SK-N-SH (cell line): ENCODE data around the gene MRNIP.

Source experiments
- CHD2 ChIP-seq: fragments of 150-350 bp; IDR thresholded peaks from 2 replicates; pipeline ENCODE4 v1.6.1; 2018; ENCODE audit warnings: low read length; ENCODE audit not compliant: partially characterized antibody
- CTCF ChIP-seq: fragments of 200-600 bp; sonication (generic); IDR thresholded peaks from 2 replicates; pipeline ENCODE4 v1.6.1; 2017; ENCODE audit warnings: antibody characterized with exemption, mild to moderate bottlenecking, moderate library complexity
- EP300 ChIP-seq, 2 experiments: IDR thresholded peaks; 2 replicates each; pipeline versions ENCODE4 v1.4.0 to v1.6.1; 2012; ENCODE audit warnings: borderline replicate concordance in 1 of 2, low read depth in 1 of 2, low read length in 1 of 2
- MEF2A ChIP-seq: IDR thresholded peaks from 2 replicates; pipeline ENCODE4 v1.4.0; 2012; ENCODE audit warnings: low read depth, borderline replicate concordance
- POLR2AphosphoS5 ChIP-seq: IDR thresholded peaks from 2 replicates; pipeline ENCODE4 v1.6.1; 2012; ENCODE audit warnings: low read depth, low read length
- SIN3A ChIP-seq: IDR thresholded peaks from 2 replicates; pipeline ENCODE4 v1.6.1; 2012; ENCODE audit warnings: low read depth, mild to moderate bottlenecking, low read length, moderate library complexity, borderline replicate concordance
- TAF1 ChIP-seq: IDR thresholded peaks from 2 replicates; pipeline ENCODE4 v1.6.1; 2012; ENCODE audit warnings: low read depth, mild to moderate bottlenecking, low read length, moderate library complexity, borderline replicate concordance
- TEAD4 ChIP-seq: IDR thresholded peaks from 2 replicates; pipeline ENCODE4 v1.4.0; 2012; ENCODE audit warnings: mild to moderate bottlenecking, borderline replicate concordance; ENCODE audit not compliant: insufficient read depth
- YY1 ChIP-seq: IDR thresholded peaks from 2 replicates; pipeline ENCODE4 v1.4.0; 2012; ENCODE audit warnings: low read depth, mild to moderate bottlenecking
- TF ChIP-seq, protein P1 (sequence below): fragments of 150-350 bp; IDR thresholded peaks from 2 replicates; pipeline ENCODE4 v1.6.1; 2017; ENCODE audit warnings: antibody characterized with exemption, low read length, low read depth, borderline replicate concordance
- TF ChIP-seq, protein P2 (sequence below): IDR thresholded peaks from 2 replicates; pipeline ENCODE4 v1.6.1; 2012; ENCODE audit warnings: mild to moderate bottlenecking, low read depth, low read length, moderate library complexity
- TF ChIP-seq, protein P3 (sequence below): IDR thresholded peaks from 2 replicates; pipeline ENCODE4 v1.4.0; 2012; ENCODE audit warnings: low read depth

GRCh38 chr5:179890751-179891682, 32.4 kb upstream of the MRNIP start:
- TF ChIP-seq CTCF (no peak), CHD2 (no peak), TAF1 (no peak), POLR2AphosphoS5 (no peak), EP300 (IDR thresholded peaks at IDR 0.05; ENCODE audit: borderline replicate concordance in 1 of 2, low read depth in 1 of 2, low read length in 1 of 2) (no peak), YY1 (no peak), TEAD4 (no peak), MEF2A (no peak), SIN3A (no peak)
- TF ChIP-seq, protein P1, sequence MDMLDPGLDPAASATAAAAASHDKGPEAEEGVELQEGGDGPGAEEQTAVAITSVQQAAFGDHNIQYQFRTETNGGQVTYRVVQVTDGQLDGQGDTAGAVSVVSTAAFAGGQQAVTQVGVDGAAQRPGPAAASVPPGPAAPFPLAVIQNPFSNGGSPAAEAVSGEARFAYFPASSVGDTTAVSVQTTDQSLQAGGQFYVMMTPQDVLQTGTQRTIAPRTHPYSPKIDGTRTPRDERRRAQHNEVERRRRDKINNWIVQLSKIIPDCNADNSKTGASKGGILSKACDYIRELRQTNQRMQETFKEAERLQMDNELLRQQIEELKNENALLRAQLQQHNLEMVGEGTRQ = no peak
- TF ChIP-seq, protein P2, sequence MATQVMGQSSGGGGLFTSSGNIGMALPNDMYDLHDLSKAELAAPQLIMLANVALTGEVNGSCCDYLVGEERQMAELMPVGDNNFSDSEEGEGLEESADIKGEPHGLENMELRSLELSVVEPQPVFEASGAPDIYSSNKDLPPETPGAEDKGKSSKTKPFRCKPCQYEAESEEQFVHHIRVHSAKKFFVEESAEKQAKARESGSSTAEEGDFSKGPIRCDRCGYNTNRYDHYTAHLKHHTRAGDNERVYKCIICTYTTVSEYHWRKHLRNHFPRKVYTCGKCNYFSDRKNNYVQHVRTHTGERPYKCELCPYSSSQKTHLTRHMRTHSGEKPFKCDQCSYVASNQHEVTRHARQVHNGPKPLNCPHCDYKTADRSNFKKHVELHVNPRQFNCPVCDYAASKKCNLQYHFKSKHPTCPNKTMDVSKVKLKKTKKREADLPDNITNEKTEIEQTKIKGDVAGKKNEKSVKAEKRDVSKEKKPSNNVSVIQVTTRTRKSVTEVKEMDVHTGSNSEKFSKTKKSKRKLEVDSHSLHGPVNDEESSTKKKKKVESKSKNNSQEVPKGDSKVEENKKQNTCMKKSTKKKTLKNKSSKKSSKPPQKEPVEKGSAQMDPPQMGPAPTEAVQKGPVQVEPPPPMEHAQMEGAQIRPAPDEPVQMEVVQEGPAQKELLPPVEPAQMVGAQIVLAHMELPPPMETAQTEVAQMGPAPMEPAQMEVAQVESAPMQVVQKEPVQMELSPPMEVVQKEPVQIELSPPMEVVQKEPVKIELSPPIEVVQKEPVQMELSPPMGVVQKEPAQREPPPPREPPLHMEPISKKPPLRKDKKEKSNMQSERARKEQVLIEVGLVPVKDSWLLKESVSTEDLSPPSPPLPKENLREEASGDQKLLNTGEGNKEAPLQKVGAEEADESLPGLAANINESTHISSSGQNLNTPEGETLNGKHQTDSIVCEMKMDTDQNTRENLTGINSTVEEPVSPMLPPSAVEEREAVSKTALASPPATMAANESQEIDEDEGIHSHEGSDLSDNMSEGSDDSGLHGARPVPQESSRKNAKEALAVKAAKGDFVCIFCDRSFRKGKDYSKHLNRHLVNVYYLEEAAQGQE = no peak
- TF ChIP-seq, protein P3, sequence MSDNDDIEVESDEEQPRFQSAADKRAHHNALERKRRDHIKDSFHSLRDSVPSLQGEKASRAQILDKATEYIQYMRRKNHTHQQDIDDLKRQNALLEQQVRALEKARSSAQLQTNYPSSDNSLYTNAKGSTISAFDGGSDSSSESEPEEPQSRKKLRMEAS = no peak
